NCI-H2227 (cell line): ENCODE data around the gene RASAL2.

Experiments
- DNase-seq: peaks from one replicate; lab custom pipeline; 2025; ENCODE audit not compliant: unreplicated experiment; lab: John Stamatoyannopoulos, UW

Gene RASAL2

GRCh38 chr1:178485541-178485981 lies 391.7 kb downstream of the RASAL2 start:
- no peak for DNase-seq

GRCh38 chr1:178486100-178487069 lies 392.5 kb downstream of the RASAL2 start:
- DNase-seq: no peak

- no peak for DNase-seq
These were observed 393.2 kb downstream of the RASAL2 start for GRCh38 chr1:178487070-178487615.

- no peak for DNase-seq
These were observed 394.5 kb downstream of the RASAL2 start for GRCh38 chr1:178488393-178488792.

- no peak for DNase-seq
These were observed 395.5 kb downstream of the RASAL2 start for GRCh38 chr1:178489399-178489798.

GRCh38 chr1:178490136-178490535 lies 396.2 kb downstream of the RASAL2 start:
- no peak for DNase-seq

GRCh38 chr1:178490967-178491366 lies 397.1 kb downstream of the RASAL2 start:
- DNase-seq: no peak

GRCh38 chr1:178491721-178492120 lies 397.8 kb downstream of the RASAL2 start:
- no peak for DNase-seq

- DNase-seq: no peak
These were observed 398.4 kb downstream of the RASAL2 start for GRCh38 chr1:178492341-178492740.

- no peak for DNase-seq
These were observed 399.4 kb downstream of the RASAL2 start for GRCh38 chr1:178493301-178493741.

- no peak for DNase-seq
These were observed 400.7 kb downstream of the RASAL2 start for GRCh38 chr1:178494569-178494971.

- no peak for DNase-seq
These were observed 401.3 kb downstream of the RASAL2 start for GRCh38 chr1:178495158-178495557.

- DNase-seq: no peak
These were observed 402.0 kb downstream of the RASAL2 start for GRCh38 chr1:178495741-178496409.

GRCh38 chr1:178496410-178497135 lies 402.7 kb downstream of the RASAL2 start, which contains the start of gene CLEC20A:
Gene CLEC20A, minus strand, starts transcription at chr1:178496964. Its CDS starts 25 bp downstream, at chr1:178496939.
- no peak for DNase-seq

GRCh38 chr1:178497903-178498478 lies 404.1 kb downstream of the RASAL2 start:
- DNase-seq: no peak

- DNase-seq: no peak
These were observed 405.2 kb downstream of the RASAL2 start for GRCh38 chr1:178498896-178499675.

- DNase-seq: no peak
These were observed 406.3 kb downstream of the RASAL2 start for GRCh38 chr1:178500091-178500770.

- DNase-seq: no peak
These were observed 407.1 kb downstream of the RASAL2 start for GRCh38 chr1:178500936-178501554.
